GM19193 (cell line): ENCODE data around the gene ZSCAN10.

Experiments used
- POLR2A ChIP-seq: IDR thresholded peaks from 4 replicates; pipeline ENCODE4 v1.6.1; 2011; ENCODE audit not compliant: insufficient read depth, insufficient read length; ENCODE audit errors: extremely low read depth

ZSCAN10 gene

DNA sequence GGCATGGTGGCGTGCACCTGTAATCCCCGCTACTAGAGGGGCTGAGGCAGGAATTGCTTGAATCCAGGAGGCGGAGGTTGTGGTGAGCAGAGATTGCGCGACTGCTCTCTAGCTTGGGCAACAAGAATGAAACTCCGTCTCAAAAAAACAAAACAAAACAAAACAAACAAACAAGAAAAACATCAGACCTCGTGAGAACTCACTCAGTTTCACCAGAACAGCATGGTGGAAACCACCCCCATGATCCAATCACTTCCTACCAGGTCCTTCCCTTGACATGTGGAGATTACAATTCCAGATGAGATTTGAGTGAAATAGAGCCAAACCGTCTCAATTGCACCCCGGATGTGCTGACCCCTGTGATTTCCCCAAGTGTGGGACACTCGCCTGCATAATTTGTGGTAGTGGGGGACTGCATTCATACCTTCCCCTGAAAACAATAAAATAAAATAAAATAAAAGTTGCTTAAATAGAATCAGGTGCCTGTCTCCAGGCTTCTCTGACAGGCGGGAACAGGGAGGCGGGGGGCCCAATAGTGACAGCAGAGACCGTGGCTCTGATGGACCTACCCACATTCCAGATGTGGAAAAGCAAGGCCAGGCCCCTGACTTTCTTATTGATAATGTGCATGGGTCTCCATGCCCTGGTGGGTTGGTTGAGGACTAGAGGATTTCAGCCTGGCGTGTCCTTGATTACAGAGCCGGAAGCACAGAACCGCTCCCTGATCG, 13.1 kb downstream of the ZSCAN10 start:
- no peak for TF ChIP-seq POLR2A

DNA sequence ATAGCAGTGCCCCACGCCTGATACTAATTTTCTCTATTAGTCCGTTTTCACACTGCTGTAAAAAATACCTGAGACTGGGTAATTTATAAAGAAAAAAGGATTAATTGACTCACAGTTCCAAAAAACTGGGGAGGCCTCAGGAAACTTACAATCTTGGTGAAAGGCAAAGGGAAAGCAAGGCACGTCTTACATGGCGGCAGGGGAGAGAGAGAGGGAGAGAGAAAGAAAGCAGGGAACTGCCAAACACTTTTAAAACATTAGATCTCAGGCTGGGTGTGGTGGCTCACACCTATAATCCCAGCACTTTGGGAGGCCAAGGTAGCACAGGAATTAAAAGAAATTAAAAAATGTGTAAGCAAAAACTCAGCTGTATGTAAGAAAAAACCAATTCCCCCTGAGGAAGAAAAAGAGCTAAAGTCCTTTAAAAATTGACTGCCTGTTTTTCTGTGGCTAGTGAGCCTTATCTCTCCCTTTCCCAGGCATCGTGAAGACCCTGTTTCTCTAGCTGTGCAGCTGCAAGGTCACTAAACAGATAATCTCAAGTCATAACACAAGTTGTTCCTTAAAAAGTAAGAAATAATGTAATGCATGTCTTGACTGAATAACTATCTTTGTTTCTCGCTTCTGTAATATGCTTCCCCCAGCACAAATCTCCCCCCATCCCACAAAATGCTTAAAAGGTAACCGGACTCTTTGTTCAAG, 14.0 kb downstream of the ZSCAN10 start:
- no peak for TF ChIP-seq POLR2A

DNA sequence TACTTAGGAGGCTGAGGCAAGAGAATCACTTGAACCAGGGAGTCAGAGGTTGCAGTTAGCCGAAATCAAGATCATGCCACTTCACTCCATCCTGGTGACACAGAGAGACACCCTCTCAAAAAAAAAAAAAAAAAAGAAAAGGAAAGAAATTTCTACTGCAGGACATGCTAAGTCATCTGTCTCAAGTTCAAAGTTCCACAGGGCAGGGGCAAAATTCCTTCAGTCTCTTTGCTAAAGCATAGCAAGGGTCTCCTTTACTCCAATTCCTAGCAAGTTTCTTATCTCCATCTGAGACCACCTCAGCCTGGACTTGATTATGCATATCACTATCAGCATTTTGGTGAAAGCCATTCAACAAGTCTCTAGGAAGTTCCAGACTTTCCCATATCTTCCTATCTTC, 14.6 kb downstream of the ZSCAN10 start:
- TF ChIP-seq POLR2A, result no peak

DNA sequence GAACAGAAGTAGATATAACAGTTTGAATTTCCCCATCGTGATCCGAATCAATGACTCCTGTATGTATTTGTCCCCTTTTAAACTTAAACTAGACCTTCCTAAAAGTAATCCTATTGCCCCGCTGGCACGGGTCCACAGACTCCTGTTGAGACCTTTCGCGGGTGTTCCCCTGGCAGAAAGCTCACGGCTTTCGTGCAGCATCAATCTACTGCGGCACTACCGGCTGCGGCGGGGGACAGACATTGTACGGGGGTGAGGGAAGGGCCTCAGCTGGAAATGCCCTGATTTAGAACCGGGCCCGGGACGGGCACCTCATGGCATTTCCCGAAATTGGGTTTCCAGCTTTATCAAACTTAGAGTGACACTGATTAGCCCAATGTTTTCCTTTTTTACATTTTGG, 19.1 kb downstream of the ZSCAN10 start:
- no peak for TF ChIP-seq POLR2A

DNA sequence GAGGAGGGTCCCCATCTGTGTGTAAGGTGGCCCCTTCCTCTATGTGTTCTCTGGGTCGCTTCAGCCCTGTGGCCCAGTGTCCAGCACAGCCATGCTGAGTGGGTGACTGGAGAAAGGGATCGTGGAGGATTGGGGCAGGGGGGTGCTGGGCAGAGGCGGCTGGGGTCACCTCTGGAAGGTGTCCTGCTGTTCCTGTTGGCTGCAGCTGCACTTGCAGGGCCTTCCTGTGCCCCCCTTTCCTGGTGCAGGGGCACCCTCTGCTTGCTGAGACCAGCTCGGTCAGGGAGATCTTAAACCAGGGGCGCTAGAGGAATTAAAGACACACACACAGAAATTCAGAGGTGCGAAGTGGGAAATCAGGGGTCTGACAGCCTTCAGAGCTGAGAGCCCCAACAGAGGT, 22.5 kb downstream of the ZSCAN10 start:
- TF ChIP-seq POLR2A, result no peak

DNA sequence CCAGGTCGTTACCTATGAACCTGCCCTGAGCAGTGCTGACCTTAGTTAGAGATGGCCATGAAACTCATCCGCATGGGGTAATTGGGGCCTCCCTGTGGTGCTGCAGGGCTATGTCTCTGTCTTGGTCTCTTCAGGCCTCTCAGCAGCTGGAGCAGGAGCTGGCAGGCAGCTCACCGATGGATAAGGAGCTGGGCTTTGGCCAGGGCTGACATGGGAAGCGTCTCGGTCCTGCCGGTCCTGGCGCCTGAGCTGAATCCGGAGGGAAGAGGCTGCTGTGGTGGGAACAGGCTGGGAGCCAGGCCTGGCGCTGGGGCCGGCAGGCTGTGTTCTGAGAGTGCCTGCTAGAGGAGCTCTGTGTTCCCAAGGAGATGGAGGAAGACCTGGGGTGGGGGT, 23.6 kb downstream of the ZSCAN10 start:
- no peak for TF ChIP-seq POLR2A

DNA sequence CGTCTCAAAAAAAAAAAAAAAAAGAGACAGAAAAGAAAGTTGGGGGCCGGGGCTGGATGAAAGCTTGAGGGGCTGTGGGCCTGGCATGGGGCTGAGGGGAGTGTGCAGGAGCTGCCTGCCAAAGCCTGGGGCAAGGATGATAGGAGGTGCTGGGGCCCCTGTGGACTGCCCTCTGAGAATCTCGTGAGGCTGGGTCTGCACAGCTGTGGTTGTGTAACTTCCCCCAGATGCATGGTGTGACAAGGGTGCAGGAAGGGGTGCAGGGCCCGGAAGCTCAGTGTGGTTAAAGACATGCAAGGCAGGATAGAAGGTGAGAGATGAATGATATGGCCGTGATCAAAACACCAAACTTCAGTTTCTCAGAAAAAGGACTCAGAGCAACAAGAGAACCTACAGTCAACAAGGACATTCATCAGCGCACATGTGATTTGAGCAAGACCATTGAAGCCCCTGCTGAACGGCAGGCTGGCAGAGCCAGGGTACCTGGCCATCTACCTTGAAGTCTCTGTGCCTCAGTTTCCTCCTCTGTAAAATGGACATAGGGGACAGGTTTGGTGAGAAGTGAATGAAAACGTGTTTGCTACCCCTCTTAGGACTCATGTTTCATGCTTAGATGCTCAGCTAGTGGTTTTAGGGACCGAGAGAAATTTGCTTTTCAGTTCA, 24.1 kb downstream of the ZSCAN10 start:
- TF ChIP-seq POLR2A, result no peak

DNA sequence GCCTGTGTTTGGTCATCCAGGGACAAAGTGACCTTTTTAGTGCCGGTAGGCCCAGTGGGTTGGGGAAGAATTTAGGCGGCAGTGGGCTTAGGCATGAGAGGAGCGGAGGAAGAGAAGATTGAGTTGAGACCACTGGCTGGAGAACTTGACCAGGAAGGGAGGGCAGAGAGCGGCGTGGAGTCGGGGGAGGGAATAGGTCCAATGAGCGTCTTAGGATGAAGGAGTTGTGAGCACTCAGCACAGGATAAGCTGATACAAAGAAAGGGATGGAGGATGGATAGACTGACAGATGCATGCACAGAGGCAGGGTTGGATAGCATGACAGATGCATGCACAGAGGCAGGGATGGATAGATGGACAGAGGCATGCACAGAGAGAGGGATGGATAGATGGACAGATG, 25.6 kb downstream of the ZSCAN10 start:
- no peak for TF ChIP-seq POLR2A

DNA sequence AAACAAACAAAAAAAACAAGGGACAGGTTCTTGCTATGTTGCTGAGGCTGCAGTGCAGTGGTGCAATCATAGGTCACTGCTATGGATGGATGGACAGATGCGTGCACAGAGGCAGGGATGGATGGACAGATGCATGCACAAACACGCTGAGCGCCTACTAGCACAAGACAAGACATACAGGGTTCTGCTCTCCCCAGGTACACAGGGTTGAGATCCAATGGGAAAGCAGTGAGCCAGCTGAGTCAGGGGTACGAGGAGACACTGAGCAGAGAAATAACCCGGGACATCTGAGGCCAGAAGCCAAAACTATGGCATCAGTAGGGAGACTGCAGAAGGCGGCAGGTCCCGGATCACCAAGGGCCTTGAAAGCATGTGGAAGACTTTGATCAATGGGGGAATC, 27.4 kb downstream of the ZSCAN10 start:
- no peak for TF ChIP-seq POLR2A

DNA sequence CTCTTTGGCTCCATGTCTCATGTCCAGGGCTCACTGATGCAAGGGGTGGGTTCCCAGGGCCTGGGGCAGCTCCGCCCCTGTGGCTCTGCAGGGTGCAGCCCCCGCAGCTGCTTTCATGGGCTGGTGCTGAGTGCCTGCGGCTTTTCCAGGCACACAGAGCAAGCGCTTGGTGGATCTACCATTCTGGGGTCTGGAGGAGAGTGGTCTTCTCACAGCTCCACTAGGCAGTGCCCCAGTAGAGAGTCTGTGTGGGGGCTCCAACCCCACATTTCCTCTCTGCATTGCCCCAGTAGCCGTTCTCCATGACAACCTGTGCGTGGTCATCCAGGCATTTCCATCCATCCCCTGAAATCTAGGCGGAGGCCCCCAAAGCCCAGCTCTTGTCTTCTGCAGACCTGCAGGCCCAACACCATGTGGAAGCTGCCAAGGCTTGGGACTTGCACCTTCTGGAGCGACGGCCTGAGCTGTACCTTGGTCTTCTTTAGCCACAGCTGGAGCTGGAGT, 28.4 kb downstream of the ZSCAN10 start:
- TF ChIP-seq POLR2A, result no peak

DNA sequence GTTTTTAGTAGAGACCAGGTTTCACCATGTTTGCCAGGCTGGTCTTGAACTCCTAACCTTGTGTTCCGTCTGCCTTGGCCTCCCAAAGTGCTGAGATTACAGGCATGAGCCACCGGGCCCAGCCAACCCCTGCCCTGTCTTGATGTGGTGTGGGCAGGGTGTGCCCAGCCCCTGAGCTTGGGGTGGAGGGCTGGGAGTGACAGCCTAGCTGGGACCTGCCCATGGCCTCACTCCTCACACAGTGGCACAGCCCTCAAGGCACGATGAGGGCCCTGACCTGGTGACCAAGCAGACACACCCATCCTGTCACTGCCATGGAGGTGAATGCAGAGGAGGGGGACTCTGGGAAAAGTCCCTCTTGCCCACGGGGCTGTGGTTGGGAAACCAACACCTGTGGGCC, 30.6 kb downstream of the ZSCAN10 start:
- TF ChIP-seq POLR2A, result no peak

DNA sequence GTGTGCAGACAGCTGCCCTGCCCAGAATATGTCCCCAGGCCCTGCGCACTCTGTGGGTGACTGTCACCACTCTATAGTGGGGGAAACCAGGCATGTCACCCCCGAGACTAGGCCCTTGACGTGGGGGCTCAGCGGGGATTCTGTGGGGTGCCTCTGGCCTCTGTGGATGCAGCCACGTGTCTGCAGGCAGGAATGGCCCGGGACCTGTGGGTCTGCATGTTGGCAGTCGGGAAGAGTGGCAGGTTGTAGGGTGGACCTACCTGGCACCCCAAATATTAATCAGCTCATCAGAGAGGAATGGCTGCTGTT, 32.7 kb downstream of the ZSCAN10 start:
- no peak for TF ChIP-seq POLR2A

DNA sequence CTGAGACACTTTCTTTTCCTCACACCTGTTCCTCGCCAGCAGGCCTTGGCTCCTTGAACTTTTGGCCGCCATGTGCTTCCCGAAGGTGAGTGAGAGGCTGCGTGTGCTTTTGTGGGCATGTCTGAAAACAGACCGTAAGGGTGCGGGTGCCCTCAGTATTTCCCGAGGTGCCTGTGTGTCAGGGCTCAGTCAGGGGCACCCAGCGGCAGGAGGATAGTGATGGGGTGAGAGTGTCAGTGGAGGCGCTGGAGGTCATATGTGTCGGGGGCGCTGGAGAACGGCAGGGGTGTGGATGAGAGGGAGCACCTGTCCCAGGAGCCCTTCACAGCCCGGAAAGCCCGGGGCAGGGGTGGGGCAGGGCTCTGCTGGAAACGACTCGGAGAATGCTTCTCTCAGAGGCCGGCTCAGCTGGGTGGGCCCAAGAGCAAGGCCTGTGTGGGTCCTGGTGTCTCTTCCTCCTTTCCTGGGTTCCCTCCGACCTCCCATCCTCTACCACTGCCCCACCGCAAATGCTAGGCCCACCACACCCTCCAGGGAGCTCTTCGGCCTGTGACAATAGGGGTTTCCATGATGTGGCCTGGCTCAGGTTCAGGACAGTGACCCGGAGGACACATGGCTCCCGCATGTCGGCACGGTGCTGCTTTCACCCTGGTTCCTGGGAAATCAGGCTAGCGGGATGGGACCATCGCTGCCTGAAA, 33.2 kb downstream of the ZSCAN10 start:
- TF ChIP-seq POLR2A, result no peak

DNA sequence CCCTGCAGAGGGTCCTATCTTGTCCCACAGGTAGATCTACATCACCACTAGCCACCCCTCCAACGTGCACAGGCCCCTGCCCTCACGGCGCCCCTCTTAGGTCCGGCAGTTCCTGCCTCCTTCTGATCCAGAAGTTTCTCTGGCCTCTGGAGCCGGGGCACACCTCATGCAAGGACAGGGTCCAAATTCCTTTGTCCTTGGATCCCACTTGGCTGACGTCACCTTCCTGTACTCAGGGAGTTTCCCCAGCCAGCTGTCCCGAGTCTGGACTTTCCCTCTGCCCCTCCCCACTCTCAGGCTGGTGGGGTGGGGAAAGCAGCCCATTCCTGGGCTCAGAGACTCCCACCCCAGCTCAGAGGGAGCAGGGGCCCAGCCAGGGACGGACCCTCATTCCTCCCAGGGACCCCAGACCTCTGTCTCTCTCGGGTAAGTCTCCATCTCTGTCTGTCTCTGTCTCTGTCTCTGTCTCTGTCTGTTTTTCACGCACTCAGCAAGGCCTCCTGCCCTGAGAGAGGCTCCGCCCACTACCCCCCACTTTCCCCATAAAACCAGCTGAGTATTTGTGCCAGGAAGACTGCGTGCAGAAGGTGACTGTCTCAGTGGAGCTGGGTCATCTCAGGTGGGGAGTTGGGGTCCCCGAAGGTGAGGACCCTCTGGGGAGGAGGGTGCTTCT, 33.9 kb downstream of the ZSCAN10 start, which contains the start of gene IL32:
Gene IL32 (plus strand): TSS at position 572 of the 673 bp plus-strand sequence. CDS start 172 bp downstream, outside the sequence.
- no peak for TF ChIP-seq POLR2A
